NCI-H1092 (cell line): ENCODE data around the gene CHI3L1.
A peak's percentile ranks its signal among the peaks of the same experiment; 100 is the strongest.

Experiments
- DNase-seq: peaks from one replicate; lab custom pipeline; 2025; lab: John Stamatoyannopoulos, UW

Gene CHI3L1

GRCh38 chr1:203131548-203132200 lies 54.8 kb downstream of the CHI3L1 start:
- no peak for DNase-seq

GRCh38 chr1:203130358-203130985 lies 56.0 kb downstream of the CHI3L1 start:
- DNase-seq, result no peak

- peak; percentile 32 for DNase-seq
These were observed 56.8 kb downstream of the CHI3L1 start for GRCh38 chr1:203129501-203130231.
